Activated CD4-positive, alpha-beta T cell treated with anti-CD3 and anti-CD28 coated beads for 36 hours (primary cell): Measurements from ENCODE around the gene ATP6V1G2. TPM values are rescaled to one million over a fixed set of nuclear protein-coding genes. Genes with fewer than 3 reads are reported as not detected.

Source experiments
- ATAC-seq: fragments of 200-7000 bp; cut with Tn5 transposase; one replicate; pipeline ENCODE4 v1.10.0; 2021; ENCODE audit warnings: mild to moderate bottlenecking, moderate library complexity
- CTCF ChIA-PET: fragments of 350-600 bp; sonication (Branson Sonifier 250); formaldehyde crosslinking; loops from one replicate; lab custom pipeline; 2021; ENCODE audit warnings: antibody characterized with exemption; lab: Charles Lee
- POLR2A ChIA-PET: fragments of 350-600 bp; sonication (Branson Sonifier 250); formaldehyde crosslinking; loops from one replicate; lab custom pipeline; 2021; ENCODE audit warnings: antibody characterized with exemption, inconsistent platforms; lab: Charles Lee
- DNase-seq: peaks from one replicate; pipeline ENCODE4 v3.0.0-alpha.2; 2020
- H3K27ac Mint-ChIP-seq: one replicate; pipeline ENCODE4 v1.8.0; 2021; ENCODE audit warnings: mixed read lengths
- H3K27me3 Mint-ChIP-seq: one replicate; pipeline ENCODE4 v1.8.0; 2021; ENCODE audit warnings: mixed read lengths
- H3K36me3 Mint-ChIP-seq: one replicate; pipeline ENCODE4 v1.8.0; 2021; ENCODE audit warnings: low read depth, mixed read lengths
- H3K4me1 Mint-ChIP-seq: one replicate; pipeline ENCODE4 v1.8.0; 2021; ENCODE audit warnings: mixed read lengths
- H3K4me3 Mint-ChIP-seq: one replicate; pipeline ENCODE4 v1.8.0; 2021; ENCODE audit warnings: mild to moderate bottlenecking, moderate library complexity, mixed read lengths
- H3K9me3 Mint-ChIP-seq: one replicate; pipeline ENCODE4 v1.8.0; 2021; ENCODE audit warnings: low read depth, mixed read lengths
- intact Hi-C, 2 experiments: fragments of 100-400 bp; cut with DNase I in 1 of 2; cut with micrococcal nuclease in 1 of 2; formaldehyde crosslinking; loops; one replicate each; pipeline versions ENCODE4 v1.14.2 to v1.15.1; 2022 to 2024; cut with DNase I, micrococcal nuclease
- total RNA-seq, 2 experiments: library from RNA; stranded (reverse); gene quantifications; one replicate each; pipeline ENCODE4 v1.2.3, GENCODE V29; 2021

The ATP6V1G2 gene
- total RNA-seq, 2 experiments from 2014 or later, result 1.9 to 2.1 TPM

DNA sequence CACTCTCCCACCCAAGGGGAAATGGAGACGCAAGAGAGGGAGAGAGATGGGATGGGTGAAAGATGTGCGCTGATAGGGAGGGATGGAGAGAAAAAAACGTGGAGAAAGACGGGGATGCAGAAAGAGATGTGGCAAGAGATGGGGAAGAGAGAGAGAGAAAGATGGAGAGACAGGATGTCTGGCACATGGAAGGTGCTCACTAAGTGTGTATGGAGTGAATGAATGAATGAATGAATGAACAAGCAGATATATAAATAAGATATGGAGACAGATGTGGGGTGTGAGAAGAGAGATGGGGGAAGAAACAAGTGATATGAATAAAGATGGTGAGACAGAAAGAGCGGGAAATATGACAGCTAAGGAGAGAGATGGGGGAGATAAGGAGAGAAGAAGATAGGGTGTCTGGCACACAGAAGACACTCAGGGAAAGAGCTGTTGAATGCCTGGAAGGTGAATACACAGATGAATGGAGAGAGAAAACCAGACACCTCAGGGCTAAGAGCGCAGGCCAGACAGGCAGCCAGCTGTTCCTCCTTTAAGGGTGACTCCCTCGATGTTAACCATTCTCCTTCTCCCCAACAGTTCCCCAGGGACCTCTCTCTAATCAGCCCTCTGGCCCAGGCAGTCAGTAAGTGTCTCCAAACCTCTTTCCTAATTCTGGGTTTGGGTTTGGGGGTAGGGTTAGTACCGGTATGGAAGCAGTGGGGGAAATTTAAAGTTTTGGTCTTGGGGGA lies 29.7 kb upstream of the ATP6V1G2 start:
- no peak for DNase-seq
- intact Hi-C loops, result loop anchor here (1.0 to 10.0 kb wide), 6 partner anchors 16 to 1231 kb away; partner anchors contain the start of genes PRRC2A (in 1 of the 2) and RPP21 (in 1 of the 2)
- H3K4me3 Mint-ChIP-seq, result peak overlapping the region; percentile 97
- CTCF ChIA-PET, result interaction anchor here (0.7 to 28.5 kb wide), 9 partner anchors 1 to 115 kb away, joined by 3 to 873 read pairs (median 4); partner anchors contain the start of genes ATP6V1G2, DDX39B, LST1 and LTA
- no peaks in the 10 kb centered on the region for H3K27me3 Mint-ChIP-seq
- no peaks in the 10 kb centered on the region for H3K9me3 Mint-ChIP-seq
- peaks cover 69% of the 10 kb centered on the region for H3K4me1 Mint-ChIP-seq
- POLR2A ChIA-PET, result interaction anchor here (0.9 to 4.9 kb wide), 14 partner anchors 10 to 287 kb away, joined by 3 to 43 read pairs (median 8); partner anchors contain the start of genes DDX39B, LST1, NCR3 and NEU1
- no peak for ATAC-seq
- H3K27ac Mint-ChIP-seq, result peak overlapping the region; percentile 98
- H3K36me3 Mint-ChIP-seq, result peaks cover 60% of the 10 kb centered on the region

DNA sequence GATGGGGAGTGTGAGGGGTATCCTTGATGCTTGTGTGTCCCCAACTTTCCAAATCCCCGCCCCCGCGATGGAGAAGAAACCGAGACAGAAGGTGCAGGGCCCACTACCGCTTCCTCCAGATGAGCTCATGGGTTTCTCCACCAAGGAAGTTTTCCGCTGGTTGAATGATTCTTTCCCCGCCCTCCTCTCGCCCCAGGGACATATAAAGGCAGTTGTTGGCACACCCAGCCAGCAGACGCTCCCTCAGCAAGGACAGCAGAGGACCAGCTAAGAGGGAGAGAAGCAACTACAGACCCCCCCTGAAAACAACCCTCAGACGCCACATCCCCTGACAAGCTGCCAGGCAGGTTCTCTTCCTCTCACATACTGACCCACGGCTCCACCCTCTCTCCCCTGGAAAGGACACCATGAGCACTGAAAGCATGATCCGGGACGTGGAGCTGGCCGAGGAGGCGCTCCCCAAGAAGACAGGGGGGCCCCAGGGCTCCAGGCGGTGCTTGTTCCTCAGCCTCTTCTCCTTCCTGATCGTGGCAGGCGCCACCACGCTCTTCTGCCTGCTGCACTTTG lies 29.0 kb upstream of the ATP6V1G2 start, which contains the start of gene TNF:
Gene TNF (plus strand): TSS at position 231 of the 567 bp plus-strand sequence. CDS start 177 bp downstream, at position 408.
- Mint-ChIP-seq H3K4me3 (peak within 1 kb of the TSS; percentile 97), H3K9me3 (no peaks in the 10 kb centered on the region), H3K4me1 (peaks cover 73% of the 10 kb centered on the region), H3K36me3 (peaks cover 55% of the 10 kb centered on the region), H3K27ac (peak within 1 kb of the TSS; percentile 98), H3K27me3 (no peaks in the 10 kb centered on the region)
- CTCF ChIA-PET, result interaction anchor here (0.6 to 28.5 kb wide), 10 partner anchors 15 to 620 kb away, joined by 3 to 873 read pairs (median 4); partner anchors contain the start of genes ATP6V1G2, BAG6, DDX39B and LST1
- intact Hi-C loops, result loop anchor here (1.0 to 10.0 kb wide), 6 partner anchors 15 to 1231 kb away; partner anchors contain the start of genes PRRC2A (in 1 of the 2) and RPP21 (in 1 of the 2)
- POLR2A ChIA-PET, result interaction anchor here (0.7 to 4.9 kb wide), 22 partner anchors 10 to 1396 kb away, joined by 3 to 43 read pairs (median 5); partner anchors contain the start of genes ATP6V1G2, BRD2, DDX39B and LST1
- DNase-seq, result peak; percentile 89
- peak; percentile 23 for ATAC-seq

DNA sequence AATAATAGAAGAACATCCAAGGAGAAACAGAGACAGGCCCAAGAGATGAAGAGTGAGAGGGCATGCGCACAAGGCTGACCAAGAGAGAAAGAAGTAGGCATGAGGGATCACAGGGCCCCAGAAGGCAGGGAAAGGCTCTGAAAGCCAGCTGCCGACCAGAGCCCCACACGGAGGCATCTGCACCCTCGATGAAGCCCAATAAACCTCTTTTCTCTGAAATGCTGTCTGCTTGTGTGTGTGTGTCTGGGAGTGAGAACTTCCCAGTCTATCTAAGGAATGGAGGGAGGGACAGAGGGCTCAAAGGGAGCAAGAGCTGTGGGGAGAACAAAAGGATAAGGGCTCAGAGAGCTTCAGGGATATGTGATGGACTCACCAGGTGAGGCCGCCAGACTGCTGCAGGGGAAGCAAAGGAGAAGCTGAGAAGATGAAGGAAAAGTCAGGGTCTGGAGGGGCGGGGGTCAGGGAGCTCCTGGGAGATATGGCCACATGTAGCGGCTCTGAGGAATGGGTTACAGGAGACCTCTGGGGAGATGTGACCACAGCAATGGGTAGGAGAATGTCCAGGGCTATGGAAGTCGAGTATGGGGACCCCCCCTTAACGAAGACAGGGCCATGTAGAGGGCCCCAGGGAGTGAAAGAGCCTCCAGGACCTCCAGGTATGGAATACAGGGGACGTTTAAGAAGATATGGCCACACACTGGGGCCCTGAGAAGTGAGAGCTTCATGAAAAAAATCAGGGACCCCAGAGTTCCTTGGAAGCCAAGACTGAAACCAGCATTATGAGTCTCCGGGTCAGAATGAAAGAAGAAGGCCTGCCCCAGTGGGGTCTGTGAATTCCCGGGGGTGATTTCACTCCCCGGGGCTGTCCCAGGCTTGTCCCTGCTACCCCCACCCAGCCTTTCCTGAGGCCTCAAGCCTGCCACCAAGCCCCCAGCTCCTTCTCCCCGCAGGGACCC lies 28.0 kb upstream of the ATP6V1G2 start:
- ChIA-PET POLR2A (interaction anchor here (0.5 to 4.9 kb wide), 28 partner anchors 8 to 1723 kb away, joined by 3 to 43 read pairs (median 4); partner anchors contain the start of genes ATP6V1G2, BRD2, DDX39B and HSPA1B), CTCF (interaction anchor here (0.6 to 28.5 kb wide), 13 partner anchors 10 to 619 kb away, joined by 3 to 873 read pairs (median 4); partner anchors contain the start of genes ATP6V1G2, BAG6, DDX39B and LST1)
- DNase-seq, result peak; percentile 62
- Mint-ChIP-seq H3K36me3 (peaks cover 52% of the 10 kb centered on the region), H3K27ac (peak overlapping the region; percentile 98), H3K4me1 (peaks cover 74% of the 10 kb centered on the region), H3K27me3 (no peaks in the 10 kb centered on the region), H3K4me3 (peak overlapping the region; percentile 97), H3K9me3 (no peaks in the 10 kb centered on the region)
- intact Hi-C loops, result loop anchor here (1.0 to 10.0 kb wide), 9 partner anchors 14 to 1230 kb away; partner anchors contain the start of genes HLA-B (in 1 of the 2), PRRC2A (in 1 of the 2) and RPP21 (in 1 of the 2)
- ATAC-seq, result peak; percentile 0

DNA sequence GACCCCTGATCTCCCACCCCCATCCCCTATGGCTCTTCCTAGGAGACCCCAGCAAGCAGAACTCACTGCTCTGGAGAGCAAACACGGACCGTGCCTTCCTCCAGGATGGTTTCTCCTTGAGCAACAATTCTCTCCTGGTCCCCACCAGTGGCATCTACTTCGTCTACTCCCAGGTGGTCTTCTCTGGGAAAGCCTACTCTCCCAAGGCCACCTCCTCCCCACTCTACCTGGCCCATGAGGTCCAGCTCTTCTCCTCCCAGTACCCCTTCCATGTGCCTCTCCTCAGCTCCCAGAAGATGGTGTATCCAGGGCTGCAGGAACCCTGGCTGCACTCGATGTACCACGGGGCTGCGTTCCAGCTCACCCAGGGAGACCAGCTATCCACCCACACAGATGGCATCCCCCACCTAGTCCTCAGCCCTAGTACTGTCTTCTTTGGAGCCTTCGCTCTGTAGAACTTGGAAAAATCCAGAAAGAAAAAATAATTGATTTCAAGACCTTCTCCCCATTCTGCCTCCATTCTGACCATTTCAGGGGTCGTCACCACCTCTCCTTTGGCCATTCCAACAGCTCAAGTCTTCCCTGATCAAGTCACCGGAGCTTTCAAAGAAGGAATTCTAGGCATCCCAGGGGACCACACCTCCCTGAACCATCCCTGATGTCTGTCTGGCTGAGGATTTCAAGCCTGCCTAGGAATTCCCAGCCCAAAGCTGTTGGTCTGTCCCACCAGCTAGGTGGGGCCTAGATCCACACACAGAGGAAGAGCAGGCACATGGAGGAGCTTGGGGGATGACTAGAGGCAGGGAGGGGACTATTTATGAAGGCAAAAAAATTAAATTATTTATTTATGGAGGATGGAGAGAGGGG lies 27.1 kb upstream of the ATP6V1G2 start:
- CTCF ChIA-PET, result interaction anchor here (0.6 to 28.5 kb wide), 6 partner anchors 9 to 1396 kb away, joined by 3 to 873 read pairs (median 28); partner anchors contain the start of genes ATP6V1G2, LST1, LTB and NCR3
- POLR2A ChIA-PET, result interaction anchor here (0.5 to 4.9 kb wide), 5 partner anchors 8 to 1724 kb away, joined by 3 to 43 read pairs (median 3); partner anchors contain the start of gene DDX39B
- Mint-ChIP-seq H3K27me3 (no peaks in the 10 kb centered on the region), H3K27ac (peak overlapping the region; percentile 98), H3K9me3 (no peaks in the 10 kb centered on the region), H3K4me1 (peaks cover 75% of the 10 kb centered on the region), H3K36me3 (peaks cover 45% of the 10 kb centered on the region), H3K4me3 (peak overlapping the region; percentile 97)
- intact Hi-C loops, result loop anchor here in 1 of 2 experiments (2.0 to 10.0 kb wide), 6 partner anchors 15 to 1229 kb away; partner anchors contain the start of genes HLA-B and RPP21
- ATAC-seq (no peak), DNase-seq (no peak)

DNA sequence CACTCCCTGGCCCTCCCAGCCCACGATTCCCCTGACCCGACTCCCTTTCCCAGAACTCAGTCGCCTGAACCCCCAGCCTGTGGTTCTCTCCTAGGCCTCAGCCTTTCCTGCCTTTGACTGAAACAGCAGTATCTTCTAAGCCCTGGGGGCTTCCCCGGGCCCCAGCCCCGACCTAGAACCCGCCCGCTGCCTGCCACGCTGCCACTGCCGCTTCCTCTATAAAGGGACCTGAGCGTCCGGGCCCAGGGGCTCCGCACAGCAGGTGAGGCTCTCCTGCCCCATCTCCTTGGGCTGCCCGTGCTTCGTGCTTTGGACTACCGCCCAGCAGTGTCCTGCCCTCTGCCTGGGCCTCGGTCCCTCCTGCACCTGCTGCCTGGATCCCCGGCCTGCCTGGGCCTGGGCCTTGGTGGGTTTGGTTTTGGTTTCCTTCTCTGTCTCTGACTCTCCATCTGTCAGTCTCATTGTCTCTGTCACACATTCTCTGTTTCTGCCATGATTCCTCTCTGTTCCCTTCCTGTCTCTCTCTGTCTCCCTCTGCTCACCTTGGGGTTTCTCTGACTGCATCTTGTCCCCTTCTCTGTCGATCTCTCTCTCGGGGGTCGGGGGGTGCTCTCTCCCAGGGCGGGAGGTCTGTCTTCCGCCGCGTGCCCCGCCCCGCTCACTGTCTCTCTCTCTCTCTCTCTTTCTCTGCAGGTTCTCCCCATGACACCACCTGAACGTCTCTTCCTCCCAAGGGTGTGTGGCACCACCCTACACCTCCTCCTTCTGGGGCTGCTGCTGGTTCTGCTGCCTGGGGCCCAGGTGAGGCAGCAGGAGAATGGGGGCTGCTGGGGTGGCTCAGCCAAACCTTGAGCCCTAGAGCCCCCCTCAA lies 25.9 kb upstream of the ATP6V1G2 start, which contains the start of gene LTA:
Gene LTA (plus strand): TSS at position 249 of the 871 bp plus-strand sequence. CDS start 454 bp downstream, at position 703.
- peak within 1 kb of the TSS; percentile 98 for H3K27ac Mint-ChIP-seq
- H3K4me1 Mint-ChIP-seq, result peaks cover 83% of the 10 kb centered on the region
- ChIA-PET POLR2A (interaction anchor here (0.5 to 2.0 kb wide), 5 partner anchors 9 to 958 kb away, joined by 3 to 15 read pairs (median 3); partner anchors contain the start of gene DDX39B), CTCF (interaction anchor here (1.3 to 28.5 kb wide), 5 partner anchors 10 to 78 kb away, joined by 6 to 873 read pairs (median 13); partner anchors contain the start of genes ATP6V1G2, LST1, LTB and NCR3)
- H3K36me3 Mint-ChIP-seq, result peaks cover 35% of the 10 kb centered on the region
- intact Hi-C loops, result loop anchor here (1.0 to 10.0 kb wide), 8 partner anchors 8 to 1227 kb away; partner anchors contain the start of genes HLA-B (in 1 of the 2), NFKBIL1 (in 1 of the 2) and RPP21 (in 1 of the 2)
- peak; percentile 48 for ATAC-seq
- H3K4me3 Mint-ChIP-seq, result peak within 1 kb of the TSS; percentile 97
- no peaks in the 10 kb centered on the region for H3K9me3 Mint-ChIP-seq
- DNase-seq, result peak; percentile 91
- H3K27me3 Mint-ChIP-seq, result no peaks in the 10 kb centered on the region

DNA sequence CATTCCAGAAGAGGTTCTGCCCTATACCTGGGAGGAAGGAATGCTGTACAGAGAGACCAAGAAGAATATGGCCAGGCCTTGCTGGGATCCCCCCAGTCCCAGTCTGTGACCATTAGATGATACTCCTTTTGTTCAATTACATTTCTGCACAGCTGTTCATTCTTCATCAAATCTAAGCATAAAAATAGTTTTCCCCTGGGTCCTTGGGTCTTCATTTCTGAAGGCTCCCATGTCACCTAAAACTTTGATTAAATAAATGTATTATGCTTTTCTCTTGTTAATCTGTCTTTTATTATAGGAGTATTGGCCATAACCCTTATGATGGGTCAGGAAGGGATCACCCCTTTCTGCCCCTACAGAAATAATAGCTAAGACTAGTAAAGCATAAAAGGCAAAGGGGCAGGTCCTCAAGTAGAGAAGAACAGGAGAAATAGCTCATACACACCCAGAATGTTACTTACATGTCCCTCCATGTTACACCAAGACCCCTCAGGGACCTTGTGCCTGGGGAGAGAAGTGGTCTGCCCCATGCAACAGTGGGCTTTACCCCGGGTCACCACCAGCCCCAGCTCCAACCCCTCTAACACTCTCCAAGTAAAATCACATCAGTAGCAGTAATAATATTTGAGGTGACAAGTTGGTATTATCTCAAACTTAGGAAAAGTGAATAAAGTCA lies 23.6 kb upstream of the ATP6V1G2 start:
- Mint-ChIP-seq H3K27ac (peak overlapping the region; percentile 48), H3K36me3 (peaks cover 20% of the 10 kb centered on the region), H3K4me3 (no peak overlapping the region), H3K27me3 (no peaks in the 10 kb centered on the region), H3K9me3 (no peaks in the 10 kb centered on the region), H3K4me1 (peaks cover 91% of the 10 kb centered on the region)
- CTCF ChIA-PET, result interaction anchor here (0.7 to 28.5 kb wide), 9 partner anchors 8 to 237 kb away, joined by 3 to 873 read pairs (median 4); partner anchors contain the start of genes ATP6V1G2, LST1, LTB and NCR3
- ATAC-seq (no peak), DNase-seq (no peak)
- POLR2A ChIA-PET, result interaction anchor here (0.9 to 1.0 kb wide), 2 partner anchors 10 to 13 kb away, joined by 3 read pairs; no protein-coding TSS in a partner anchor
- intact Hi-C loops, result loop anchor here in 1 of 2 experiments (5.0 to 10.0 kb wide), 5 partner anchors 213 to 1225 kb away; partner anchors contain the start of genes HLA-B and RPP21

DNA sequence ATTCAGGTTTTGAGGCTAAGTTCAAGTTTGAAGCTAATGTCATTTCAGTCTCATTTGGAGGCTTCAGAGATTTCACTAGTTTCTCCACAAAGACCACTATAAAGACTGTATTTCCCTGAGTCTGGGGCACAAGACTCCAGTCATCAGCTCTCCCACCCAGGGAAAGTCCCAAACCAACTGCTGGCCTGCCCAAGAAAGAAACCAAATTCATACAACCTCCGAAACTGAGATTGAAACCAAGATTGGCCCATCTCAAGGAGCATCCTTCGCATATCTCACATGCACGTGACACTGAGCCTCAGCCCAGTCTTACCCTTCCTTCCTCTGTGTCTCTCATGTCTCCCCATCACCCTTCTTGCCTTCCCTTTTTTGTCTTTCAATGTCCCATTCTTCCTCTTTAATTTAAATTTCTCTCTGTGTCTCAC lies 22.1 kb upstream of the ATP6V1G2 start:
- intact Hi-C loops, result loop anchor here (1.0 kb wide), 3 partner anchors 8 to 11 kb away; no protein-coding TSS in a partner anchor
- H3K4me1 Mint-ChIP-seq, result peaks cover 86% of the 10 kb centered on the region
- ATAC-seq (peak; percentile 60), DNase-seq (peak; percentile 83)
- ChIA-PET CTCF (interaction anchor here (0.9 to 28.5 kb wide), 10 partner anchors 10 to 371 kb away, joined by 3 to 873 read pairs (median 5); partner anchors contain the start of genes ATP6V1G2, DDX39B, LST1 and LTB), POLR2A (interaction anchor here (0.6 to 1.8 kb wide), 9 partner anchors 9 to 365 kb away, joined by 3 to 18 read pairs (median 4); partner anchors contain the start of genes GPANK1 and NCR3)
- peak overlapping the region; percentile 89 for H3K27ac Mint-ChIP-seq
- H3K27me3 Mint-ChIP-seq, result peaks cover 3% of the 10 kb centered on the region
- no peaks in the 10 kb centered on the region for H3K9me3 Mint-ChIP-seq
- H3K4me3 Mint-ChIP-seq, result peak overlapping the region; percentile 58
- H3K36me3 Mint-ChIP-seq, result peaks cover 21% of the 10 kb centered on the region
